Dermis microvascular lymphatic vessel endothelial cell (primary cell): Measurements from ENCODE around the gene RBP2. TPM values are rescaled to one million over a fixed set of nuclear protein-coding genes. Genes with fewer than 3 reads are reported as not detected.

Experiments used
- DNase-seq, 2 donors: peaks; one replicate each; pipeline versions ENCODE4 v3.0.0 to v3.0.0-alpha.2; 2010; ENCODE audit warnings: low read depth in 2 of 2
- total RNA-seq: library from RNA; depleted of rRNA; stranded (reverse); fragments of >200 nt; gene quantifications from 2 replicates; pipeline ENCODE4 v1.2.1, GENCODE V29; 2014

RBP2 gene
- total RNA-seq, 1 donor from 2014 or later, result not detected

GRCh38 chr3:139481116-139481515 lies 4.8 kb upstream of the RBP2 start:
- no peak for DNase-seq

DNA sequence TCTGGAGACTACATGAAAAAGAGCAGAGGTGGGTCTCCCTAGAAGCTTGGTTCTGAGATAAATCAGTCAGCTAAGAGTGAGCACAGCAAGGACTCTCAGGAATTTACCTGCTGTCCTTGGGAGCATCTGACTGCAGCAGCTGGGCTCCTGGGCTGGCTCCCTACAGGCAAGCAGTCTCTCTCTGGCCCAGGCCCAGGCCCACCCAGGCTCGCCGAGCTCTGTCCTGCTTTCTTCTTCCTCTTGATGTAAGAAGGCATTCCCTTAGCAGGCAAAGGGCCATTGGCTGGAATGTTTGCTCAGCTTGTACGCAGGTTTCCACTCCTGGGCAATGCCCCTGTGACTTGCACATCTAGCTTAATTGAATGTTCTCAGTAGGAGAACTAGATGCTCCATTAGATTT lies 4.3 kb upstream of the RBP2 start:
- no peak for DNase-seq

DNA sequence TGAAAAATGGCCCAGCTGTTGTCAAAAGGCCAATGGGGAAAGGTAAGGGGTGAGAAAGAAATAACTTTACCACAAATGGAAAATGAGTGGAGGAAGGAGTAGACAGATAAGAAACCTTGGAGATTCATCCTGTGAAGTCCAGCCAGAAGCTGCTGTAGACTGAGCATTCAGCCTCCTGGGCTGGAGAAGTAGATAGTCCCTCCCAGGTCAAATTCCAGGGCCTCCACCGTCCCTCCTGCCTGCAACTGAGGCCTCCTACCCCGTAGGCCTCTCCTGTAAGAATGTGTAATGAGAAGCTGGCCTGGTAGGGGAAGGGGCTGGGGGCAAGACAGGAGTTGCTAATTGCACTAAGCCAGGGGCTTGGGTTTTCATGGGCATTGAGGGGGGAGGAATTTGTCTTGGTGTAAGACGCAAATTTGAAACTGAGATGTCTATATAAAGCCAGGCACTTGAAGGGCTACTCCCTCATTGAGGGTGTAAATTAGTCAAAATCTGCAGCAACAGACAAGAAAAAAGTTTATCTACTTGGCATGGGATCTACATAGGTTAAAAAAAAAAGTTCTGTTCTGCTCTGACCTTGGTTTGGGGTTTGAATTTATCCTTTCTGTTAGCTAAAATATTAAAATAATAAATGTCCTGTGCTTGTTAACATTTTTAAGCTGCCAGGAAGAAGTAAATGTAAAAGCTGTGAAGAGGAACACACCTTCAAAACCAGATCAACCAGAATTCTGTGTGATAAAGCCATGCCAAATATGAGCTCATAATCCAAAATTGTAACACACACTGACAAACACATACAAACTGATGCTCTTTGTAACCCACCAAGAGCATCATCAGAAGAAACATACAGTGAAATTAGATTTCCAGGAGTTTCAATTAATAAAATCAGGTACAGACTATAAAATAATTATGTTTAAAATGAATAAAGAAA lies 1.7 kb upstream of the RBP2 start:
- DNase-seq, result no peak

DNA sequence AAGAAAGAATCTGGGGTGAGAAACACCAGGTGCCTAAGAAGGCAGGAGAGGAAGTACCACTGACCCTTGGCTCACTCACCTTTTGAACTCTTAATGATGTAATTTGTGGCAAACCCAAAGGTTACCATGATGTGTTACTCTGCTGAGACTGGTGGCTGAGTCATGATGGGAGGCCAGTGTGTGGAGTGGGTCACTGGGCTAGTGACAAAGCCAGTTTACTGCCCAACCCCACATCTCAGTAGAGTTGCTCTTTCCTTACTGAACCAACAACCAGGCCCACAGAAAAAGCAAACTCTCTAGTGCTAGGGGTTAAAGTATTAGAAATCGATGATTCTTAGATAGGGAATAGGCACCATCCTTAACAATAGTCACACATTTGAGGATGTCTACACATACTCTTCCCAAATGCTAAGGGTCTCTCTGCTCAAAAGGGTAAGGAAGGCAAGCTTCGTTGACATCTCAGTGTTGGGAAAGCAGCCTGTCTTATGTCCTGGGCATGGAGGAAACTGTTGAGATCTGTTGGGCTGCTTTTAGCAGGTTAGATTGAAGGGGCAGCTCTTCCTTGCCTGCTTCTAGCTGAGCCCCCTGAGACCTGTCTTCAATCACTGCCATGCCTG lies 3.1 kb downstream of the RBP2 start:
- DNase-seq, result no peak

DNA sequence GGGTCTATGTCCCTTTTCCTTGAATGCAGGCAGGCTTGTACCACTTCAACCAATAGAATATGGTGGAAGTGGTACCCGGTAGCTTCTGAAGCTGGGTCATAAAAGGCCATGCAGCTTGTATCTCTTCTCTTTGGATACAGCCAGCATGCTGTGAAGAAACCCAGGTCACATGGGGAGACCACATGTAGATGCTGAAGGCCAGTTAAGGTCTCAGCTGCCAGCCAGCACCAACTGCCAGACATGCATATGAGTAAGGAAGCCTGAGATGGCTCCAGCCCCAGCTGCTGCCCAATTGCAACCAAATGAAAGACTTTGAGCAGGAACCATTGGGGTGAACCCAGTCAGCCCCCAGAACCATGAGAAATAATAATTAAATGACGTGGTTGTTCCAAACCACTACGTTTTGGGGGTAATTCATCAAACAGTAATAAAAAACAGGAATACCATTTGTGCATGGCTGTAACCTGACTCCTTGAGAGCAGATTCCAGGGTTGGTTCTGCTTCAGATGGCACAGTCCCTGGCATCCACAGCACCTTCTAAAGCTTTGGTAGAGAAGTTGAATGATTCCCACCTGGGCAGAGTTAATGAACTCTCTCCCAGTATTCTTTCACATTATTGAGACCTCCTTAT lies 3.8 kb downstream of the RBP2 start:
- no peak for DNase-seq

- DNase-seq, result no peak
Observed at GRCh38 chr3:139470199-139470598, 6.1 kb downstream of the RBP2 start.

DNA sequence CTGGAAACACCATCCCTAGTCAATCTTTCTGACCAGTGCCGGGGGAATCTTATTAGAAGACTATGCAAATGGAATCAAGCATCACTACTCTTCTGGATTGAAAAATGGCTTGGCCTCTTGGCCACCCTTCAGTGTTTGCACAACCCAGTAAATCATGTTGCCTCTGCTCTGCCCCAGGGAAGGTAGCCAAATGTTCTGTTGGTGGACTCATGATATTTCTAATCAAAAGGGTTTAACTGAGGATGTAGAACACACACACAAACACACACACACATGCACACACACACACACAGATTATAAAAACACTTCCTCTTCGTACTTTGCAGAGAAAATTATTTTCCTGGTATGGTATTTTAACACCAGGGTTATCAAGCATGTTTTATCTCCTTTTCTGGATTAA lies 7.9 kb downstream of the RBP2 start:
- no peak for DNase-seq

DNA sequence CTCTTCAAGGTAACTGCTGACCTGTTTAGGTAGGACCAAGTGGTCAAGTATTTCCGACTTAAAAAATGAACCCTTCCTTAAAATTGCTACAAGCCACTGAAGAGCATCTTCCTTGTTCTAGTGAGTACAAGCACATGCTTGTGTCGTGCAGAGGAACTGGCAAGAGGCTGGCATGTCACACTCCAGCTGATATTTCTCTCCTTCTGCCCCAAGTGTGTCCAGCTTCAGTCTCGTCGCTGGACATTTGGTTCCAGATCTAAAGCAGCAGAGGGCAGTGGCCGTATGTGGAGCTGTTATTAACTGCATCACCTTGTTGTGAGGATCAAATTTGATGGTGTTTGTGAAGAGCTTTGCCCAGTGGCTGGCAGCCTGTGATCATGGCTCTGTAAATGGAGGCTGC lies 10.0 kb downstream of the RBP2 start:
- no peak for DNase-seq

GRCh38 chr3:139465636-139466035 lies 10.7 kb downstream of the RBP2 start:
- no peak for DNase-seq

DNA sequence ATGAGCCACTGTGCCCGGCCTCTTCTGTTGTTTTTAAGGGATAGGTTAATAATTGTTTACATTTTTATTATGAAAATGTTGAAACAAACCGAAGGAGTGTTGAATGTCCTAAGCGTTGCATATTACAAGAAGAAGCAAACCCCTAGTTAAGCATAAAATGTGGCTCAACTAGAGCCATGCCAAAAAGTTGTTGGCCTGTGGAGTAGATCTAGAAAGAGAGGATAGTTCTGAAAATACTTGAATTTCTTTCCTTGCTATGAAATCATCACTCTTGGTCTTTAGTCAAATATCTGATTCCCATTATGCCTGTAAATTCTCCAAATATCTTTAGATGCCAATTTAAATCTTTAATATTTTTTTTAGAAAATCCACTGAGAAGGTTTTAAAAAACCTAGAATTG lies 12.8 kb downstream of the RBP2 start:
- no peak for DNase-seq

DNA sequence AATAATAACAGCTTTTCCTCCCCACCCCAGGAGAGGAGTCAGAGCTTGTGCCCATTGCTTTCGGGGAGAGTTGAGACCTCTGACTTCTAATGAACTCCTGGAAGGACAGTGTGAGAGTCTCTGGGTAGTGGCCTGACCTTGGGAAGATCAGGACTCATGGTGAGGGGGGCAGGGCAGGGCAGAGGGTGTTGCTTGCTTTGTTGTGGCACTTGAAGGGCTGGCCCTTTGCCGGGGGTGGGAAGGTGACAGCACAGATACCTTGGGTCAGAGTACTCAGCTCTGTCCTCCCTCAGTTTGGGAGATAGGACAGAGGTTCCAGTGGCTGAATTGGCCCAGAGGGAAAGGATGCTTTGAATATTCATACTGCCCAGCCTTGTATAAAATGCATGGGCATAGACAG lies 15.8 kb downstream of the RBP2 start:
- no peak for DNase-seq

DNA sequence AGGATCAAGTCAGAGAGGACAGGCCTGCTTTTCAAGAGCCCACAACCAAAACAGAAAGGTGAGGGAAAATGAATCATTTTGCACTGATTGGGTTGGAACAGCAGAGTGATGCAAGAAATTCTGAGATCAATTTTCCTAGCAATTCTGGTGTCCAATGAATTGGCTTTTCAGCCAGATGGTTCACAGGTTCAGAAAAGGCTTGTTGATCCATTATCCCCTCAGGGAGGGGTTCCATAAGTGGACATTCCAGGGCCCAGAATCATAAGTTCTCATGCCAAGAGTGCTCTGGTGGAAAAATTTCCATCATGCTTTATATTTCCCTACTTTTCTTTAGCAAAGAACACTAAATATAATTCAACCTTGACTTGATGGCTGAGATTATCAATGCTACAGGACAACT lies 16.2 kb downstream of the RBP2 start:
- DNase-seq, result no peak

DNA sequence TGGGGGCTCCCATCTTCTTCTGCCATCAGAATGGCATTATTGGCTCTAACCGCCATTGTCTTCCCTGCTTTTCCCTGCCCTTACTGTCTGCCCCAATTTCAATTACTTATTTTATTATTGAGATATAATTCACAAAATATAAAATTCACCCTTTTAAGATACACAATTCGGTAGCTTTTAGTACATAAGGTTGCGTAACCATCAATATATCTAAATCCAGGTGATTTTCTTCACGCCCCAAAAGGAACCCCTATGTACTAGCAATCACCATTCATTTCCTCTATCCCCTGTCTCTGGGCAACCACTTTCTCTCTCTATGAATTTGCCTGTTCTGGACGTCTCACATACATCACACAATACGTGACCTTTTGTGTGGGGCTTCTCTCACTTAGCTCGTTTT lies 18.0 kb downstream of the RBP2 start:
- no peak for DNase-seq

DNA sequence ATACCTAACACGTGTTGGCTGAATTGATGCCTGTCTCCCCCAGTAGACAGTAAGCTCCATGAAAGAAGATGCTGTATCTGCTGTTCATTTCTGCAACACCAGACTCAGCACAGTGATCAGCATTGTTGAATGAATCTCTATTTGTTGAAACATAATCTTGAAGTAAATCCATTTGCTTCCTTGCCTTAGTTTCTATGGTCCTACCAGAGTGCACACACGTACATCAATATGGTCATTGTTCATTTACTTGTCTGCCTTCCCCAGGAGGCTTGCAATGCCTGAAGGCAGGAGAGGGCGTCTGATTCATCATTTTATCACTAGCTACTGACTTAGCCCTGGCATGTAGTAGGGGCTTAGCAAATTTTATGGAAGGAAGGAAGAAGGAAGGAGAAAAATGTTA lies 19.2 kb downstream of the RBP2 start:
- DNase-seq, result no peak

DNA sequence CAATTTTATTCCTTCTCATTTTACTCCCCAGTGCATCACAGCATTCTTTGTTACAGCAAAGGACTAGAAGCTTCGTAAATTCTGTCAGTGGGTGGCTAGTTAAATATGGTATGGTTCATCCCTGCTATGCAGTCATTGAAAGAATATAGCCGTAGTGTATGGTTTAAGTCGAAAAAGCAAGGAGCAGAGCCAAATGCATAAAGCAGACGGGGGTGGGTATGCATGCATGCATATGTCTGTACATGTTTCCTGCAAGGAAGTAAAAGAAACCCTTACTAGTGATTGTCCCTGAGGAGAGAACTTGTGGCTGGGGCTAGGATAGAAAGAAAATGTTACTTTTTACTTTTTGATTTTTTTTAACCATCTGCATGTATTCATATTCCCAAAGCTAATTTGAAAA lies 19.9 kb downstream of the RBP2 start:
- no peak for DNase-seq

DNA sequence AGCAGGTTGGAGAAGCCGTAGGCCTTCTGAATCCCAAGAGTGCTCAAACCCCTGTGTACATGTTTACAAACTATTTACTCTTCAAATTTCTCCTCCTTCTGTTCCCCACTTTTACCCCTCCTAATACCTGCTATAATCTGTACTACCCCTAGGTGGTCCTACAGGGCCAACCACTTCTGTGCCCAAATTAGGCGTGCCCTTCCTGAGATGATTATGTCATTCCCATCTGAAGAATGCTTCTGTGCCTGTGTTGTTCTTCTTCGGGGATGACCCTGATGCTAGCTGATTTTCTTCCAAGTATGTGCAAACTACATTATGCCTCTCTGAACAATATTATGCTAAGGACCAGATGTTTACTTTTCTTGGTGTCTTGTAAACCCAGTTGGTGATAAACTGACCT lies 20.5 kb downstream of the RBP2 start:
- DNase-seq, result no peak

- DNase-seq, result no peak
Observed at GRCh38 chr3:139455206-139455605, 21.1 kb downstream of the RBP2 start.

DNA sequence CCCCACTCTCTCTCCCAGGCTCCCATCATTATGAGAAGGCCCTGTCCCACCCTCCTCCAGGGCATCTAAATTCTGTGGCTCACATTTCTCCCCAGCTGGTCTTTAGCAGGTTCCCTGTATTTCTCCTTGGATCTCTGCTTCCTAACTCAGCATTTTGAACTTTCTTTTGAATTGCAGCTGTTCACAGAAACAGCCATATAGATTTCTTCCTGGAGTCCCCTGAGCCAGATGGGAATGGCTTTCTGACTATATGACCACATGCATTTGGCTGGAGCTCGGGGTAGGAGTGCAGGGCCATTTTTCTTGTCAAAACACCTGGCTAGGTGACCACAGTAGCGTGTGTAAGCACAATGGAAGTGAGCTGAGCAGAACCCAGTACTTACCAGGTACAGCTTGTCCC lies 22.0 kb downstream of the RBP2 start:
- DNase-seq, result no peak

DNA sequence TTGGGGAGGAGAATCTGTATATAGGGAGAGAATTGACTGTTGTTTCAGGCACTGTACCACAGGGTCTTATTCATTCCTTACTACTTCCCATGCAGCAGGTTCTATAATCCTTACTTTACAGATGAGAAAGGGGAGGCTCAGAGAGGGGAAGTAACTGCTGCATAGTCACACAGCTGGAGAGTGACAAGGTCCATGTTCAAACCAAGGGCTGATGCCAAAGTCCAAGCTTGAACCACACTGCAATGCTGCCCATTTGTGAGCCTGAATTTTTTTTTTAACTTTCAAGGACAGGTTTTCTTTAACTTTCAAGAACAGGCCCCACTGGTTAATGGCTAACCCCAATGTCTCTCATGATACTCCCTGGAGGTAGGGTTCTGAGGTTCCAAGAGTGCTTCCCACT lies 26.2 kb downstream of the RBP2 start:
- no peak for DNase-seq

DNA sequence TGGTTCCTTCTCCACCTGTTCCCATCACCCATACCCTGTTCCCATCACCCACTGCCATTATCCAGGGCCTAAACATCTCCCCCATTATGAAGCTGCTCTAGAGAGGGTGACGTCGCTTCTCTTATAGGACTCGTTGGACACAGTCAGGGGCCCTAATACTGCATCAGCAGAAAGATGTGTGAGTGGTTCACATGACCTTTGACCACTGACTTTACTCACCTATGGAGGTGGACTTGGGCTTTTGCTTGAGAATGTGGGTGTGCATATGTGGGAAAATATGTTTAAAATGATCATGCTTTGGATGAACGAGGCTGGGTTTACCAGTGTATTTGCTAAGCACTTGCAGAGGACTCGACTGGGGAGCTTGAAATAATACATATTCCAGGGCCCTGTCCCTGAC lies 26.8 kb downstream of the RBP2 start:
- no peak for DNase-seq

DNA sequence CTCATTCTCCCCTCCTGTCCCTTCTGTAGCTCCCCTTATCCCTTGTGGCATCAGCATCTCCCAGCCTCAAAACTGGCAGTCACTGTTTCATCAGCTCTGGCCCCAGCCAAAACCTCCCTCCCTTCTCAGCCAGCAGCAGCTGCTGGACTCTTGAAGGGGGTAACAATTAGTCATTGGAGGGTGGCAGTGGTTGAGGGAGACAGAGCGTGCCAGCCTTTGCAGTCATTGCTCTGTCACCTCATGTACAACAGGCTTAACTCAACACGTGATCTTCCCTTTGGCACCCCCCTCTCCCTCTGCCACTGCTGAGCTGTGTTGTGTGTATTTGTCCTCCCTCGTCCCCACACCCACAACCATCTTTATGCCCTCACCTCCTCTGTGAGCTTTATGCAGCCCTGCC lies 28.2 kb downstream of the RBP2 start:
- DNase-seq, result no peak

DNA sequence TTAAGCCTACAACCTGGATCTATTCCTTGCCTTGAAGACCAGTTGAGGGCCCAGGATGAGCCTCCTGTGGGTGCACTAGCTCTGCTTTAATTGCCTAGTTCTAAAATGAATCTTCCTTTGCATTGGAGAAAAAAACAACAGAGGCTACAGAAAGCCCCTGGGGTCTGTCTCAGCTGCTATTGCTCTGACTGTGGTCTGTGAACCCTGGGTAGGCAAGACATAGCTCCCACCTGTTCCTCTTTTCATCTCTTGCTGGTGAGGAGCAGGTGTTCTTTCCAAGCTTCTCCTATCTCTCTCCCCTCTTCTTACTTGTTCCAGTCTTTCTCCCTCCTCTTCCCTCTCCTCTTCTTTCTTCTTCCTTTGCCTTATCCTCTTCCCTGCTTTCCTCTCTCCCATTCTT lies 28.8 kb downstream of the RBP2 start:
- DNase-seq, result no peak

GRCh38 chr3:139444446-139444845 lies 31.9 kb downstream of the RBP2 start:
- DNase-seq, result no peak
